K562 (cell line): ENCODE data around the gene B3GNT7. TPM values are rescaled to one million over a fixed set of nuclear protein-coding genes. Genes with fewer than 3 reads are reported as not detected.

Source experiments
- ATAC-seq: fragments of 200-7000 bp; cut with Tn5 transposase; 3 replicates; pipeline ENCODE4 v1.9.1; 2020; ENCODE audit warnings: moderate library complexity
- BruUV-seq: library from RNA; stranded (reverse); fragments of 400-500 nt; replicated peaks from 2 replicates; lab custom pipeline; 2021; lab: Mats Ljungman, UMichigan
- CTCF ChIA-PET: fragments of 300-600 bp; formaldehyde crosslinking; extraction: SDS; loops from one replicate; lab custom pipeline; 2021; ENCODE audit warnings: low intra/inter-chr PET ratio; lab: Yijun Ruan, JAX
- POLR2A ChIA-PET: fragments of 300-600, 350-650 bp; sonication (Branson Sonifier 250); formaldehyde crosslinking; extraction: SDS; loops from one replicate; lab custom pipeline; 2021; ENCODE audit warnings: antibody characterized with exemption, inconsistent platforms; lab: Yijun Ruan, JAX
- DNase-seq, 4 experiments: peaks; one replicate each; pipeline versions ENCODE4 v3.0.0 to v3.0.0-alpha.2; 2011 to 2018; ENCODE audit warnings: low spot score in 3 of 4, mixed read lengths in 3 of 4; ENCODE audit errors: extremely low read depth in 1 of 4
- FAIRE-seq: peaks from 2 replicates; lab custom pipeline; 2011; peaks lifted over from hg19 to GRCh38; lab: Jason Lieb, UNC
- H2AFZ ChIP-seq: 2 replicates; pipeline ENCODE4 v1.6.0; 2011; ENCODE audit warnings: low read depth, low read length, control low read depth, inconsistent platforms
- H3K27ac ChIP-seq: fragments of 200-600 bp; 3 replicates; pipeline ENCODE4 v1.8.0; 2011; ENCODE audit warnings: low read depth, mild to moderate bottlenecking, control low read depth, inconsistent platforms, low read length, moderate library complexity, mixed read lengths; ENCODE audit errors: extremely low read depth
- H3K27me3 ChIP-seq, 2 experiments: fragments of 300-600 bp in 1 of 2; 2 replicates in 1 of 2; 3 replicates in 1 of 2; pipeline versions ENCODE4 v1.6.0 to v1.8.0; 2011; ENCODE audit warnings: inconsistent platforms in 2 of 2, low read length in 2 of 2, mild to moderate bottlenecking in 1 of 2, mixed read lengths in 1 of 2, moderate library complexity in 1 of 2; ENCODE audit not compliant: control insufficient read depth in 2 of 2, insufficient read depth in 2 of 2
- H3K36me3 ChIP-seq: fragments of 300-600 bp; 3 replicates; pipeline ENCODE4 v1.8.0; 2011; ENCODE audit warnings: mild to moderate bottlenecking, low read length, inconsistent platforms; ENCODE audit not compliant: control insufficient read depth, insufficient read depth
- H3K4me1 ChIP-seq, 2 experiments: fragments of 200-600 bp in 1 of 2; replicated peaks in 1 of 2; 2 replicates in 1 of 2; 3 replicates in 1 of 2; pipeline versions ENCODE4 v1.5.1 to v1.8.0; 2011; ENCODE audit warnings: inconsistent platforms in 2 of 2, low read length in 2 of 2, mild to moderate bottlenecking in 1 of 2, mixed read lengths in 1 of 2, moderate library complexity in 1 of 2; ENCODE audit not compliant: control insufficient read depth in 2 of 2, insufficient read depth in 2 of 2
- H3K4me2 ChIP-seq: 2 replicates; pipeline ENCODE4 v1.6.1; 2011; ENCODE audit warnings: low read length, control low read depth, inconsistent platforms, mixed read lengths; ENCODE audit not compliant: insufficient read depth
- H3K4me3 ChIP-seq: fragments of 200-600 bp; sonication (generic), shearing (Covaris generic); 2 replicates; pipeline ENCODE4 v1.5.1; 2016; ENCODE audit warnings: control low read depth, inconsistent platforms
- H3K79me2 ChIP-seq: fragments of 200-600 bp; 3 replicates; pipeline ENCODE4 v1.8.0; 2011; ENCODE audit warnings: low read length, inconsistent platforms; ENCODE audit not compliant: control insufficient read depth, insufficient read depth
- H3K9ac ChIP-seq, 2 experiments: 2 replicates each; pipeline versions ENCODE4 v1.6.0 to v1.6.1; 2011; ENCODE audit warnings: low read depth in 2 of 2, low read length in 2 of 2, control low read depth in 1 of 2, inconsistent platforms in 1 of 2, mild to moderate bottlenecking in 1 of 2, mixed read lengths in 1 of 2; ENCODE audit not compliant: insufficient read depth in 1 of 2
- H3K9me1 ChIP-seq: one replicate; pipeline ENCODE4 v1.6.0; 2011; ENCODE audit warnings: inconsistent platforms, mild to moderate bottlenecking, low read length, moderate library complexity; ENCODE audit not compliant: control insufficient read depth, insufficient read depth
- H3K9me3 ChIP-seq: replicated peaks from 2 replicates; pipeline ENCODE4 v1.5.1; 2011; ENCODE audit warnings: low read depth, low read length, inconsistent platforms; ENCODE audit not compliant: control insufficient read depth, insufficient read depth
- H4K20me1 ChIP-seq: replicated peaks from 2 replicates; pipeline ENCODE4 v1.6.1; 2011; ENCODE audit warnings: low read length, inconsistent platforms, mixed read lengths; ENCODE audit not compliant: control insufficient read depth, insufficient read depth
- CBX1 ChIP-seq: sonication (generic); IDR thresholded peaks from 2 replicates; pipeline ENCODE4 v1.6.1; 2016; ENCODE audit warnings: antibody characterized with exemption, low read depth, mild to moderate bottlenecking
- CBX3 ChIP-seq, 2 experiments: IDR thresholded peaks; 1 replicate in 1 of 2; 2 replicates in 1 of 2; pipeline ENCODE4 v1.6.1; 2012; ENCODE audit warnings: inconsistent platforms in 2 of 2, low read length in 2 of 2, borderline replicate concordance in 1 of 2, control low read depth in 1 of 2
- CBX5 ChIP-seq: IDR thresholded peaks from 2 replicates; pipeline ENCODE4 v1.6.1; 2014; ENCODE audit warnings: low read depth, borderline replicate concordance
- CCNT2 ChIP-seq: IDR thresholded peaks from 2 replicates; pipeline ENCODE4 v1.6.1; 2011; ENCODE audit warnings: borderline replicate concordance, low read depth, mild to moderate bottlenecking, moderate library complexity, mixed read lengths, low read length; ENCODE audit not compliant: insufficient read length; ENCODE audit errors: extremely low read depth
- CTCF ChIP-seq, 3 experiments: IDR thresholded peaks in 2 of 3; conservative IDR thresholded peaks in 1 of 3; 2 replicates each; pipeline ENCODE4 v1.5.1; 2011 to 2012; ENCODE audit warnings: low read length in 3 of 3, mild to moderate bottlenecking in 3 of 3, control low read depth in 2 of 3, improper control_type of control experiment in 1 of 3, inconsistent platforms in 1 of 3, low read depth in 1 of 3, mixed read lengths in 1 of 3, moderate library complexity in 1 of 3; ENCODE audit not compliant: insufficient read depth in 2 of 3
- CTCFL ChIP-seq: IDR thresholded peaks from 2 replicates; pipeline ENCODE4 v1.6.1; 2011; ENCODE audit warnings: borderline replicate concordance, low read depth, mild to moderate bottlenecking, moderate library complexity, low read length; ENCODE audit not compliant: insufficient read depth, poor library complexity, severe bottlenecking
- ERF ChIP-seq: fragments of 450-650 bp; formaldehyde crosslinking; IDR thresholded peaks from 2 replicates; pipeline ENCODE4 v1.4.0; 2020; ENCODE audit warnings: mild to moderate bottlenecking, mixed read lengths
- RAD21 ChIP-seq, 2 experiments: fragments of 250-450 bp in 1 of 2; fragments of 450-650 bp in 1 of 2; sonication (Bioruptor Pico) in 1 of 2; formaldehyde crosslinking in 1 of 2; IDR thresholded peaks in 1 of 2; conservative IDR thresholded peaks in 1 of 2; 2 replicates each; pipeline versions ENCODE4 v1.4.0 to v1.8.0; 2020 to 2022; ENCODE audit warnings: mild to moderate bottlenecking in 2 of 2, moderate library complexity in 1 of 2
- SMC3 ChIP-seq: conservative IDR thresholded peaks from 2 replicates; pipeline ENCODE4 v1.6.1; 2011; ENCODE audit warnings: low read depth, low read length, improper control_type of control experiment; ENCODE audit not compliant: insufficient read depth
- TRIM28 ChIP-seq: fragments of 450-650 bp; IDR thresholded peaks from 2 replicates; pipeline ENCODE4 v1.6.1; 2017
- ZNF239 ChIP-seq: fragments of 250-450 bp; sonication (Bioruptor Pico); IDR thresholded peaks from 2 replicates; pipeline ENCODE4 v1.4.0; 2020; ENCODE audit warnings: mild to moderate bottlenecking
- ZNF589 ChIP-seq: fragments of 200-800 bp; sonication (Bioruptor generic); IDR thresholded peaks from 2 replicates; pipeline ENCODE4 v1.6.1; 2016; ENCODE audit warnings: low read depth, missing genetic modification characterization, missing compliant biosample characterization
- WGBS: fragments of 100-300 bp; shearing (Covaris generic); methylation state at CpG from one replicate; pipeline ENCODE4 v1.1.6; 2016; ENCODE audit warnings: low coverage, mixed read lengths; ENCODE audit not compliant: insufficient coverage; ENCODE audit errors: missing lambda C conversion rate; 5-methylcytosine and 5-hydroxymethylcytosine counted together
- in situ Hi-C: fragments of 300-500 bp; cut with MboI; formaldehyde crosslinking; loops from 4 replicates; pipeline ENCODE4 v1.15.0; 2018; ENCODE audit warnings: inconsistent platforms, mixed read lengths
- intact Hi-C: fragments of 100-400 bp; cut with micrococcal nuclease; formaldehyde crosslinking; loops from 2 replicates; pipeline ENCODE4 v1.14.2; 2022
- polyA plus RNA-seq, 8 experiments: library from polyadenylated mRNA; depleted of rRNA in 4 of 8; stranded (reverse) in 5 of 8; unstranded in 3 of 8; fragments of >200 nt; fragmentation: Nextera tagmentation in 2 of 8; fragmentation: Illumina TruSeq in 1 of 8; extraction: Ambion mirVana in 2 of 8; extraction: Trizol in 1 of 8; gene quantifications; 2 replicates each; pipeline versions ENCODE4 v1.2.1 to v1.2.3, GENCODE V29; 2011 to 2014; ENCODE audit warnings: inconsistent platforms in 1 of 8, missing spikeins in 1 of 8
- total RNA-seq, 7 experiments: library from RNA; depleted of rRNA in 6 of 7; stranded (reverse); fragments of >200 nt in 6 of 7; fragmentation: Illumina TruSeq in 2 of 7; extraction: Trizol in 2 of 7; gene quantifications; 2 replicates each; pipeline versions ENCODE4 v1.2.1 to v1.2.3, GENCODE V29; 2011 to 2021; ENCODE audit warnings: low replicate concordance in 1 of 7

Gene B3GNT7
- total and polyA plus RNA-seq, 9 of the 15 experiments (the other 6 are each of a cell fraction or from before 2014, with no cell fraction given) = 0.20 TPM; not detected in 8

DNA sequence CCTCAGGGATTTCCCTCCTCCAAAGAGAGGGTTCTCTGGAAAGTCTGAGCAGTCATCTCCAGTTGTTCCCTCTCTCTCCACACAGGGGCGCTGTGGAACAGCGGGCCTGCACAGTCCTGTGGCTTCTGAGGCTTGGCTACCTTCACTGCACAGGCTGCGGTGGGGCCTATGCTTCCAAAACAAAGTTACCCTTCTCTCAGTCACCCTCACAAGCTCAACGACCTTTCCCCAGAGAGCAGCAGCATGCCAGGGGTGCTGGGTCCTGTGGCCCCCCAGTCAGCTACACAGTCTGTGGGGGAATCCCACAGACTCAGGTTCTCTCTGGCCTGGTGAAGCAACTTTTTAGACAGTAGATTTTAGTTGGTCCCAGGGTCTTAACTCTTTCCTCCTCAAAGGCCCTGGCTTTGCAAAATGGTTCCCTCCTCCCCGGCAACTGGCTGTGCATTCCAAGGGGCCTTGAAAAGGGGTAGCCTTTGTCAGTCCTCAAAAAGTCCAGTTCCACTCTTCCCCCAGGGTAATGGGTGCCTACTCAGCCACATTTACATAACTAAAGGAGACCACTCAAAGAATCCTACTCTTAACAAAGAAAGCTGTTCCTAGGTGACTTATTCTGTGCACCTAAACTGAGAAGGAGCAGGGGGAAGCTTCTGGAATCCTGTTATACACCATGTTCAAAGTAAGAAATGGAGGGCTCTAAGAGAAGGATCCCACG is 14.9 kb downstream of the B3GNT7 start:
- POLR2A ChIA-PET = interaction anchor here (0.6 to 1.0 kb wide), 3 partner anchors 30 to 730 kb away, joined by 3 read pairs; no protein-coding TSS in a partner anchor
- no peak for FAIRE-seq
- no peaks in the 10 kb centered on the region for H3K36me3 ChIP-seq
- intact Hi-C loops = no loop called here
- BruUV-seq = no TSS peak
- H3K9ac ChIP-seq = no peak overlapping the region
- peaks cover 2% of the 10 kb centered on the region; the same call in 1 of the 2 replicates for H3K9me3 ChIP-seq
- 0 out of 5 replicates have a peak, but pooled peaks cover 0 to 6% of the 10 kb centered on the region in 2 experiments for H3K27me3 ChIP-seq
- H3K4me1 ChIP-seq = no peaks in the 10 kb centered on the region; a peak in 2 of 5 replicates
- ATAC-seq = no peak
- H2AFZ ChIP-seq = no peak overlapping the region
- CTCF ChIA-PET = no interaction called here
- H3K27ac ChIP-seq = no peak overlapping the region
- in situ Hi-C loops = no loop called here
- H3K9me1 ChIP-seq = no peaks in the 10 kb centered on the region
- H4K20me1 ChIP-seq = no peaks in the 10 kb centered on the region
- H3K4me2 ChIP-seq = no peak overlapping the region
- WGBS = 12% methylated on average over 6 of the region's 6 CpGs
- H3K79me2 ChIP-seq = no peaks in the 10 kb centered on the region
- DNase-seq = peak in 2 of 4 experiments; percentile 22 to 37
- no peak overlapping the region for H3K4me3 ChIP-seq
- TF ChIP-seq ZNF239 (CRISPR knock-in tag) (no peak), CTCFL (peak; percentile 13), CTCF (IDR thresholded peaks at IDR 0.05 in 2 of 3, conservative IDR thresholded peaks at IDR 0.05 in 1 of 3; ENCODE audit: insufficient read depth in 2 of 3, low read depth in 1 of 3, low read length in 3 of 3) (peak; percentile 32 to 55 (median 47)), TRIM28 (0 out of 2 replicates have a peak, but pooled peaks have one; percentile 56), CBX5 (peak; percentile 81), CCNT2 (no peak), ZNF589 (CRISPR knock-in tag) (no peak), CBX3 (IDR thresholded peaks at IDR 0.05; ENCODE audit: borderline replicate concordance in 1 of 2, low read length in 2 of 2) (peak in 1 of 2 experiments; percentile 95; a peak in 2 of 3 replicates), ERF (no peak), SMC3 (0 out of 2 replicates have a peak, but pooled peaks have one; percentile 21), RAD21 (CRISPR knock-in tag; conservative IDR thresholded peaks at IDR 0.05 in 1 of 2, IDR thresholded peaks at IDR 0.05 in 1 of 2) (peak in 1 of 2 experiments; percentile 18; a peak in 1 of 4 replicates), CBX1 (peak; percentile 57; the same call in 1 of the 2 replicates)
